Measurements from ENCODE around the gene SASH3. TPM values are rescaled to one million over a fixed set of nuclear protein-coding genes. Genes with fewer than 3 reads are reported as not detected.
A peak's percentile ranks its signal among the peaks of the same experiment; 100 is the strongest.

Gene SASH3
- polyA plus RNA-seq (2013) = 80.0 TPM

- peak; percentile 55 to 86 (median 73) for DNase-seq
- CTCF ChIA-PET = interaction anchor here (1.3 to 1.5 kb wide), 2 partner anchors 21 to 24 kb away, joined by 5 to 7 read pairs; no protein-coding TSS in a partner anchor
- POLR2A ChIA-PET = interaction anchor here (1.0 to 2.3 kb wide), 3 partner anchors 11 to 20 kb away, joined by 3 to 13 read pairs (median 9); no protein-coding TSS in a partner anchor
- peaks cover 0 to 27% (median 11%) of the 10 kb centered on the region in 4 experiments for H3K36me3 ChIP-seq (ENCODE audit: control insufficient read depth in 4 of 4, insufficient read depth in 4 of 4, low read length in 3 of 4)
- peaks cover 28 to 87% (median 72%) of the 10 kb centered on the region in 4 experiments for H3K4me1 ChIP-seq (ENCODE audit: control extremely low read depth in 1 of 4, control insufficient read depth in 4 of 4, insufficient read depth in 4 of 4, low read length in 3 of 4)
- peak within 1 kb of the TSS; percentile 39 to 78 (median 71) for H3K4me3 ChIP-seq (ENCODE audit: control insufficient read depth in 1 of 7, extremely low read depth in 1 of 7, insufficient read depth in 4 of 7, low read depth in 2 of 7, low read length in 6 of 7)
- no peaks in the 10 kb centered on the region for H3K9me3 ChIP-seq (ENCODE audit: control extremely low read depth in 1 of 5, control insufficient read depth in 4 of 5, insufficient read depth in 2 of 5, low read depth in 1 of 5, low read length in 4 of 5)
- peak within 1 kb of the TSS; percentile 33 to 81 for H3K27ac ChIP-seq (ENCODE audit: insufficient read depth in 1 of 2, low read depth in 1 of 2, low read length in 2 of 2, poor library complexity in 1 of 2, severe bottlenecking in 2 of 2)
- H3K27me3 ChIP-seq (replicated peaks in 2 of 5; ENCODE audit: control insufficient read depth in 4 of 5, insufficient read depth in 5 of 5, low read length in 4 of 5) = no peaks in the 10 kb centered on the region
- WGBS (ENCODE audit: insufficient coverage) = 31% methylated on average over 11 of the region's 13 CpGs
Measured at GRCh38 chrX:129779747-129780146, at the start of gene SASH3. TSS of gene SASH3 (plus strand) at chrX:129779949. CDS start at chrX:129780098, 149 bp downstream.

DNA sequence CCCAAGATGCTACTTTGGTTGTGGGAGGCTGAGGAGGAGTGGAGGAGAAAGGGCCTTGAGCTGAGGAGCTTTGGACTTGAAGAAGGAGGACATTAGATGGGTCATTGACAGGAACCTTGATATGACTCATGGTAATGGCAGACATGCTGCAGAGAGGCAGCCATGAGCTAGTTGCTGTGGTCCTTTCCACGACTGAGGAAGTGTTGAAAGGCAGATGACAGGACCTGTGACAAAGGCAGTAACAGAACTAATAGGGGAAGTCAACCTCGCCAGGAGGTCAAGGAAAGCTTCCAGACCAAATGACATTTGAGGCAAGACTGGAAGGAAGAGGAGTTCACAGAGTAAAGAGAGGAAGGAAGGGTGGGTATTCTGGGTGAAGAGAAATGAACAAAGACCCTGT, 48.5 kb upstream of the SASH3 start:
- POLR2A ChIA-PET = no interaction called here
- CTCF ChIA-PET = no interaction called here
- no peak overlapping the region for H3K27ac ChIP-seq (ENCODE audit: insufficient read depth in 1 of 2, low read depth in 1 of 2, low read length in 2 of 2, poor library complexity in 1 of 2, severe bottlenecking in 2 of 2)

DNA sequence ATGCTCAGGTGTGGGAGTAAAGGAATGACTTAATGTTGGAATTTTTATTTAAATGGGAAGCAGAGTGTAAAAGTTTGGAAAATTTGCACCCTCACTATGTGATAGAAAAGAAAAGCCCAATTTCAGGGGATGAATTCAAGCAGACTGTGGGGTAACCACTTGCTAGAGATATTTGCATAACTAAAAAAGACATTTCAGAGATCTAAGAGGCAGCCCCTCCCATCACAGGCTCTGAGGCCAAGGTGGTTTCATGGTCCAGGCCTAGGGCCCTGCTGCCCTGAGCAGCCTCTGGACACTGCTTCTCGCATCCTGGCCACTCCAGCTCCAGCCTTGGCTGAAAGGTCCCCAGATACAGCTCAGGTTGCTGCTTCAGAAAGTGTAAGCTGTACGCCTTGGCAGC, 46.9 kb upstream of the SASH3 start:
- Histone ChIP-seq H3K36me3 (ENCODE audit: control insufficient read depth in 4 of 4, insufficient read depth in 4 of 4, low read length in 3 of 4) (no peaks in the 10 kb centered on the region), H3K27ac (ENCODE audit: insufficient read depth in 1 of 2, low read depth in 1 of 2, low read length in 2 of 2, poor library complexity in 1 of 2, severe bottlenecking in 2 of 2) (no peak overlapping the region), H3K27me3 (replicated peaks in 2 of 5; ENCODE audit: control insufficient read depth in 4 of 5, insufficient read depth in 5 of 5, low read length in 4 of 5) (no peaks in the 10 kb centered on the region), H3K4me3 (ENCODE audit: control insufficient read depth in 1 of 7, extremely low read depth in 1 of 7, insufficient read depth in 4 of 7, low read depth in 2 of 7, low read length in 6 of 7) (no peak overlapping the region), H3K4me1 (ENCODE audit: control extremely low read depth in 1 of 4, control insufficient read depth in 4 of 4, insufficient read depth in 4 of 4, low read length in 3 of 4) (peaks cover 0 to 19% (median 1%) of the 10 kb centered on the region in 4 experiments), H3K9me3 (ENCODE audit: control extremely low read depth in 1 of 5, control insufficient read depth in 4 of 5, insufficient read depth in 2 of 5, low read depth in 1 of 5, low read length in 4 of 5) (no peaks in the 10 kb centered on the region)
- 86% methylated on average over 2 of the region's 2 CpGs for WGBS (ENCODE audit: insufficient coverage)
- DNase-seq = no peak
- POLR2A ChIA-PET = no interaction called here
- CTCF ChIA-PET = no interaction called here

More for the DNA sequence above, 48.5 kb upstream of the SASH3 start:
- Histone ChIP-seq H3K4me3 (ENCODE audit: control insufficient read depth in 1 of 7, extremely low read depth in 1 of 7, insufficient read depth in 4 of 7, low read depth in 2 of 7, low read length in 6 of 7) (no peak overlapping the region), H3K9me3 (ENCODE audit: control extremely low read depth in 1 of 5, control insufficient read depth in 4 of 5, insufficient read depth in 2 of 5, low read depth in 1 of 5, low read length in 4 of 5) (no peaks in the 10 kb centered on the region), H3K4me1 (ENCODE audit: control extremely low read depth in 1 of 4, control insufficient read depth in 4 of 4, insufficient read depth in 4 of 4, low read length in 3 of 4) (peaks cover 0 to 11% (median 1%) of the 10 kb centered on the region in 4 experiments), H3K27me3 (replicated peaks in 2 of 5; ENCODE audit: control insufficient read depth in 4 of 5, insufficient read depth in 5 of 5, low read length in 4 of 5) (no peaks in the 10 kb centered on the region), H3K36me3 (ENCODE audit: control insufficient read depth in 4 of 4, insufficient read depth in 4 of 4, low read length in 3 of 4) (no peaks in the 10 kb centered on the region)
- DNase-seq = peak in 2 of 3 donors; percentile 24 to 34
- WGBS (ENCODE audit: insufficient coverage) = 25% methylated on average over 2 of the region's 2 CpGs

DNA sequence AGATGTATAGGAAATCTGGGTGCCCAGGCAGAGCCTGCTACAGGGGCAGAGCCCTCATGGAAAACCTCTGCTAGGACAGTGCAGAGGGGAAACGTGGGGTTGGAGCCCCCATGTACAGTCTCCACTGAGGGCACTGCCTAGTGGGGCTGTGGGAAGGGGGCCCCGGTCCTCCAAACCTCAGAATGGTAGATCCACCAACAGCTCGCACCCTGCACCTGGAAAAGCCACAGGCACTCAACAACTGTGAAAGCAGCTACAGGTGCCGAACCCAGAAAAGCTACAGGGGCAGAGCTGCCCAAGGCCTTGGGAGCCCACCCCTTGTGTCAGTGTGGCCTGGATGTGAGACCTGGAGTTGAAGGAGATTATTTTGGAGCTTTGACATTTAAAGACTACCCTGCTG, 46.4 kb upstream of the SASH3 start:
- DNase-seq = no peak
- no peaks in the 10 kb centered on the region for H3K27me3 ChIP-seq (replicated peaks in 2 of 5; ENCODE audit: control insufficient read depth in 4 of 5, insufficient read depth in 5 of 5, low read length in 4 of 5)
- no peak overlapping the region for H3K4me3 ChIP-seq (ENCODE audit: control insufficient read depth in 1 of 7, extremely low read depth in 1 of 7, insufficient read depth in 4 of 7, low read depth in 2 of 7, low read length in 6 of 7)
- peaks cover 0 to 21% (median 1%) of the 10 kb centered on the region in 4 experiments for H3K4me1 ChIP-seq (ENCODE audit: control extremely low read depth in 1 of 4, control insufficient read depth in 4 of 4, insufficient read depth in 4 of 4, low read length in 3 of 4)
- 75% methylated on average over 4 of the region's 4 CpGs for WGBS (ENCODE audit: insufficient coverage)
- H3K27ac ChIP-seq (ENCODE audit: insufficient read depth in 1 of 2, low read depth in 1 of 2, low read length in 2 of 2, poor library complexity in 1 of 2, severe bottlenecking in 2 of 2) = no peak overlapping the region
- POLR2A ChIA-PET = no interaction called here
- no peaks in the 10 kb centered on the region for H3K36me3 ChIP-seq (ENCODE audit: control insufficient read depth in 4 of 4, insufficient read depth in 4 of 4, low read length in 3 of 4)
- CTCF ChIA-PET = no interaction called here
- H3K9me3 ChIP-seq (ENCODE audit: control extremely low read depth in 1 of 5, control insufficient read depth in 4 of 5, insufficient read depth in 2 of 5, low read depth in 1 of 5, low read length in 4 of 5) = no peaks in the 10 kb centered on the region

DNA sequence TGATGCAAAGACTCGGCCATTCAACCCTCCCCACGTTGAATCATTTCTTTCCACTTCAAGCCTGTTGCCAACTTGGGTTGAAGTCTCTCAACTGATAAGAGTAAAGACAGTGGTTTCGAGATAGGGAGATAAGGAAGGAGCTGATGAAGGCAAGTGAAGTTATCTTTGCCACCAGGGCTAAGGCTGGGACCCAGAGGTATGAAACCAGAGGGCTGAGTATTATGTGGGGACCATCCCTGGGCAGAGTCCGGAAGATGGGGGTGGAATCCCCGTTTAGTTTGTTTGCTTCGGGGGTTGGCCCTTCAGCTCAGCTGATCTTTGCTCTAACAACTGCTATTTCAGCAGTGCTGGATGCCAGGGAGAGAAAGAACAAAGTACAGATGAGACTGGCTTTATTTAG, 43.3 kb upstream of the SASH3 start:
- CTCF ChIA-PET = interaction anchor here (1.1 to 2.2 kb wide), 3 partner anchors 10 to 86 kb away, joined by 3 to 11 read pairs (median 5); no protein-coding TSS in a partner anchor

DNA sequence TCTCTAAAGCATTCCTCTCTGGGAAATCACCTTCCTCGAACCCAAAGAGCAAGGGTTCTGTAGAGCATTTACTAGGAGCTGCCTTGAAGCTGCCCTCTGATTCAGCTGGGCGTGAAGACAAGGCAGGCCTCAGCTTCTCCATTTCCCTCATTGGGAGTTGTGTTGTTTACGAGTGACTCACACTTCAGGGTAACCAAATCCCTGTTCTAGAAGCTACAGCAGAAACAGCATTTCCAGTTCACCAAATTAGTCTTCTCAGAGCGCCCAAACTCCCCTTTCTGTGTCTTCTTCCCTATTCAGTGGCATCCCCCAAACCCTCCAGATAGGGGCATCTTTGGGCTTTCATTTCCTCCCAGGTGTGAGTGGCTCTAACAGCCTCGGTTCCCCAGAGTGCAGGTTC, 41.8 kb upstream of the SASH3 start:
- H3K27ac ChIP-seq (ENCODE audit: insufficient read depth in 1 of 2, low read depth in 1 of 2, low read length in 2 of 2, poor library complexity in 1 of 2, severe bottlenecking in 2 of 2) = no peak overlapping the region
- peaks cover 2 to 38% (median 6%) of the 10 kb centered on the region in 4 experiments for H3K4me1 ChIP-seq (ENCODE audit: control extremely low read depth in 1 of 4, control insufficient read depth in 4 of 4, insufficient read depth in 4 of 4, low read length in 3 of 4)
- ChIA-PET CTCF (interaction anchor here (1.0 to 2.2 kb wide), 7 partner anchors 11 to 129 kb away, joined by 3 to 11 read pairs (median 3); no protein-coding TSS in a partner anchor), POLR2A (no interaction called here)
- H3K9me3 ChIP-seq (ENCODE audit: control extremely low read depth in 1 of 5, control insufficient read depth in 4 of 5, insufficient read depth in 2 of 5, low read depth in 1 of 5, low read length in 4 of 5) = no peaks in the 10 kb centered on the region
- no peak overlapping the region for H3K4me3 ChIP-seq (ENCODE audit: control insufficient read depth in 1 of 7, extremely low read depth in 1 of 7, insufficient read depth in 4 of 7, low read depth in 2 of 7, low read length in 6 of 7)
- no peaks in the 10 kb centered on the region for H3K27me3 ChIP-seq (replicated peaks in 2 of 5; ENCODE audit: control insufficient read depth in 4 of 5, insufficient read depth in 5 of 5, low read length in 4 of 5)
- no peaks in the 10 kb centered on the region for H3K36me3 ChIP-seq (ENCODE audit: control insufficient read depth in 4 of 4, insufficient read depth in 4 of 4, low read length in 3 of 4)
- WGBS (ENCODE audit: insufficient coverage) = 69% methylated on average over 5 of the region's 5 CpGs
- peak in 2 of 3 donors; percentile 46 to 52 for DNase-seq

More for the DNA sequence above, 43.3 kb upstream of the SASH3 start:
- DNase-seq = peak in 2 of 3 donors; percentile 16 to 30
- POLR2A ChIA-PET = no interaction called here
- H3K4me1 ChIP-seq (ENCODE audit: control extremely low read depth in 1 of 4, control insufficient read depth in 4 of 4, insufficient read depth in 4 of 4, low read length in 3 of 4) = peaks cover 0 to 32% (median 3%) of the 10 kb centered on the region in 4 experiments
- H3K4me3 ChIP-seq (ENCODE audit: control insufficient read depth in 1 of 7, extremely low read depth in 1 of 7, insufficient read depth in 4 of 7, low read depth in 2 of 7, low read length in 6 of 7) = no peak overlapping the region
- no peak overlapping the region for H3K27ac ChIP-seq (ENCODE audit: insufficient read depth in 1 of 2, low read depth in 1 of 2, low read length in 2 of 2, poor library complexity in 1 of 2, severe bottlenecking in 2 of 2)
- no peaks in the 10 kb centered on the region for H3K9me3 ChIP-seq (ENCODE audit: control extremely low read depth in 1 of 5, control insufficient read depth in 4 of 5, insufficient read depth in 2 of 5, low read depth in 1 of 5, low read length in 4 of 5)
- no peaks in the 10 kb centered on the region for H3K36me3 ChIP-seq (ENCODE audit: control insufficient read depth in 4 of 4, insufficient read depth in 4 of 4, low read length in 3 of 4)
- 79% methylated on average over 3 of the region's 6 CpGs for WGBS (ENCODE audit: insufficient coverage)
- H3K27me3 ChIP-seq (replicated peaks in 2 of 5; ENCODE audit: control insufficient read depth in 4 of 5, insufficient read depth in 5 of 5, low read length in 4 of 5) = no peaks in the 10 kb centered on the region

DNA sequence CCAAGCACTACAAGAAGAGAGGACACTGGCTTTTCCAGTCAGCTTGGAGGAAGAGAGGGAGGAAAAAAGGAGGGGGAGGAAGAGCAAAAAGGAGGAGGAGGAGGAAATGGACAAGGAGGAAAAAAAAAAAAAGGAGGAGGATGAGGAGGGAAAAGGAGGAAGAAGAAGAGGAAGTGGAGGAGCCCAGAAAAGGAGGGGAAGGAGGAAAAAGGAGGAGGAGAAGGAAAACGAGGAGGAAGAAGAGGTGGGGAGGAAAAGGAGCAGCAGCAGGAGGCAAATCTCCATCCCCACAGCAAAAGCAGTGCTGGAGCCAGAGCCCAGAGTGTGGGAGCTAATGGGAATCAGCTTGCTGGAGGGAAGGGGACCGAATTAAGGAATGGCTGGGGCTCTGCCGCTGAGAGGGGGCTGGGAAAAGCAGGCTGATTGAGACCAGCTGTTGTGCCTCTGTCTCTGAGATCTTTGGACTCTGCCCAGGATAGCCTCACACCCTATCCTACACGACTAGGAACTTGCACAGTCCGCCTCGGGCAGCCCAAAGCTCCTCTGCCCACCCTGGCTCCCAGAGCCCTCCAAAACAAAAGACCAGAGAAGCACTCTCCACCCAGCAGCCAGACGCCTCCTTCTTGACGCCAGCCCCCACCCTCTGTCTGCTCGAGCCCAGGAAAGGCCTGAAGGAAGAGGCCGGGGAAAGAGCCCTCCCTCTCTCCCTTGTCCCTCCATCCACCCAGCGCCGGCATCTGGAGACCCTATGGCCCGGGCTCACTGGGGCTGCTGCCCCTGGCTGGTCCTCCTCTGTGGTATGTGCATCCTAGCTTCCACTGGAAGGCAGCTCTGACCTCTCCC, 41.1 kb upstream of the SASH3 start, which contains the start of gene XPNPEP2:
Gene XPNPEP2 (plus strand): TSS at position 514 of the 843 bp plus-strand sequence. CDS start 235 bp downstream, at position 749.
- H3K27me3 ChIP-seq (replicated peaks in 2 of 5; ENCODE audit: control insufficient read depth in 4 of 5, insufficient read depth in 5 of 5, low read length in 4 of 5) = no peaks in the 10 kb centered on the region
- CTCF ChIA-PET = interaction anchor here (1.0 to 2.2 kb wide), 7 partner anchors 12 to 129 kb away, joined by 3 to 11 read pairs (median 3); no protein-coding TSS in a partner anchor
- no peak for DNase-seq
- H3K36me3 ChIP-seq (ENCODE audit: control insufficient read depth in 4 of 4, insufficient read depth in 4 of 4, low read length in 3 of 4) = no peaks in the 10 kb centered on the region
- 68% methylated on average over 6 of the region's 13 CpGs for WGBS (ENCODE audit: insufficient coverage)
- POLR2A ChIA-PET = no interaction called here
- H3K4me3 ChIP-seq (ENCODE audit: control insufficient read depth in 1 of 7, extremely low read depth in 1 of 7, insufficient read depth in 4 of 7, low read depth in 2 of 7, low read length in 6 of 7) = no peak within 1 kb of the TSS
- no peaks in the 10 kb centered on the region for H3K9me3 ChIP-seq (ENCODE audit: control extremely low read depth in 1 of 5, control insufficient read depth in 4 of 5, insufficient read depth in 2 of 5, low read depth in 1 of 5, low read length in 4 of 5)
- H3K4me1 ChIP-seq (ENCODE audit: control extremely low read depth in 1 of 4, control insufficient read depth in 4 of 4, insufficient read depth in 4 of 4, low read length in 3 of 4) = peaks cover 5 to 45% (median 10%) of the 10 kb centered on the region in 4 experiments
- no peak within 1 kb of the TSS for H3K27ac ChIP-seq (ENCODE audit: insufficient read depth in 1 of 2, low read depth in 1 of 2, low read length in 2 of 2, poor library complexity in 1 of 2, severe bottlenecking in 2 of 2)

All from common myeloid progenitor, CD34-positive (primary cell).